GM12874 (cell line): ENCODE measurements around the gene MEAF6.

Source experiments
- TF ChIP-seq, protein P1 (sequence below): IDR thresholded peaks from 2 replicates; pipeline ENCODE4 v1.5.1; 2011; ENCODE audit warnings: low read depth, mild to moderate bottlenecking, control low read depth, low read length, moderate library complexity; ENCODE audit not compliant: insufficient read depth

The MEAF6 gene

DNA sequence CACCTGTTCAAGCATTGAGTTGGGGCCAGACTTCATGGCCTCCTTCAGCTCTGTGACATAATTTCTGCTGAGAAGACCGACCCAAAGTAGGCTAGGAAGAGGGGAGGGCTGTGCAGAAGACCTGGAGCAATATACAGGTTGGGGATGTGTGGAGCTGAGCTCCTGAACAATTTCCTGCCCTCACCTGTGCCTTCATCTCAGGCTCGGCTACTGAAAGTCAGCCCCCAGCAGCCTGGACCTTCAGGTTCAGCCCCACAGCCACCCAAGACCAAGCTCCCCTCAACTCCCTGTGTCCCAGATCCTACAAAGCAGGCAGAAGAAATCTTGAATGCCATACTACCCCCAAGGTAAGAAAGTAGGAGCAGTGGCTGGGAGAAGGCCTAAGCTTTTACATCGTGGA lies 42.8 kb upstream of the MEAF6 start:
- TF ChIP-seq, protein P1, sequence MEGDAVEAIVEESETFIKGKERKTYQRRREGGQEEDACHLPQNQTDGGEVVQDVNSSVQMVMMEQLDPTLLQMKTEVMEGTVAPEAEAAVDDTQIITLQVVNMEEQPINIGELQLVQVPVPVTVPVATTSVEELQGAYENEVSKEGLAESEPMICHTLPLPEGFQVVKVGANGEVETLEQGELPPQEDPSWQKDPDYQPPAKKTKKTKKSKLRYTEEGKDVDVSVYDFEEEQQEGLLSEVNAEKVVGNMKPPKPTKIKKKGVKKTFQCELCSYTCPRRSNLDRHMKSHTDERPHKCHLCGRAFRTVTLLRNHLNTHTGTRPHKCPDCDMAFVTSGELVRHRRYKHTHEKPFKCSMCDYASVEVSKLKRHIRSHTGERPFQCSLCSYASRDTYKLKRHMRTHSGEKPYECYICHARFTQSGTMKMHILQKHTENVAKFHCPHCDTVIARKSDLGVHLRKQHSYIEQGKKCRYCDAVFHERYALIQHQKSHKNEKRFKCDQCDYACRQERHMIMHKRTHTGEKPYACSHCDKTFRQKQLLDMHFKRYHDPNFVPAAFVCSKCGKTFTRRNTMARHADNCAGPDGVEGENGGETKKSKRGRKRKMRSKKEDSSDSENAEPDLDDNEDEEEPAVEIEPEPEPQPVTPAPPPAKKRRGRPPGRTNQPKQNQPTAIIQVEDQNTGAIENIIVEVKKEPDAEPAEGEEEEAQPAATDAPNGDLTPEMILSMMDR = no peak

DNA sequence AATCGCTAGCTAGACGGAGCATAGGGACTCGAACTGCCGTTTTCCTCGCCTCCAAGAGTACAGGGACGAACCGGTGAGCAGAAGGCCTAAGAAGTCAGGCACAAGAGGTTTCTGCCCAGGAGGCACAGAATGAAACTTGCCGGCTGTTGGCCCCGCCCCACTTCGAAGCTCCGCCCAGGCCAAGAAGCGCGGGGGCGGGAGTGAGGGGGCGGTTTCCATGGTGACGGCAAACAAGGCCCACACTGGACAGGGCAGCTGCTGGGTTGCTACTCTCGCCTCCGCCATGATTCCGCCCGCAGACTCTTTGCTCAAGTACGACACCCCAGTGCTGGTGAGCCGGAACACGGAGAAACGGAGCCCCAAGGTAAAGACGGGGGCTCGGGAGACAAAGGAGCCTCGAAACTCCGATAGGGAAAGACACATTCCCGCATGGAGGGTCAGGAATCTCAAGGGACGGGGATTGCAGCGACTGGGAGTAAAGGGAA lies 42.2 kb upstream of the MEAF6 start, which contains the start of gene DNALI1:
Gene DNALI1 (plus strand): TSS at position 229 of the 485 bp plus-strand sequence. CDS start 55 bp downstream, at position 284.
- TF ChIP-seq, protein P1 = no peak

DNA sequence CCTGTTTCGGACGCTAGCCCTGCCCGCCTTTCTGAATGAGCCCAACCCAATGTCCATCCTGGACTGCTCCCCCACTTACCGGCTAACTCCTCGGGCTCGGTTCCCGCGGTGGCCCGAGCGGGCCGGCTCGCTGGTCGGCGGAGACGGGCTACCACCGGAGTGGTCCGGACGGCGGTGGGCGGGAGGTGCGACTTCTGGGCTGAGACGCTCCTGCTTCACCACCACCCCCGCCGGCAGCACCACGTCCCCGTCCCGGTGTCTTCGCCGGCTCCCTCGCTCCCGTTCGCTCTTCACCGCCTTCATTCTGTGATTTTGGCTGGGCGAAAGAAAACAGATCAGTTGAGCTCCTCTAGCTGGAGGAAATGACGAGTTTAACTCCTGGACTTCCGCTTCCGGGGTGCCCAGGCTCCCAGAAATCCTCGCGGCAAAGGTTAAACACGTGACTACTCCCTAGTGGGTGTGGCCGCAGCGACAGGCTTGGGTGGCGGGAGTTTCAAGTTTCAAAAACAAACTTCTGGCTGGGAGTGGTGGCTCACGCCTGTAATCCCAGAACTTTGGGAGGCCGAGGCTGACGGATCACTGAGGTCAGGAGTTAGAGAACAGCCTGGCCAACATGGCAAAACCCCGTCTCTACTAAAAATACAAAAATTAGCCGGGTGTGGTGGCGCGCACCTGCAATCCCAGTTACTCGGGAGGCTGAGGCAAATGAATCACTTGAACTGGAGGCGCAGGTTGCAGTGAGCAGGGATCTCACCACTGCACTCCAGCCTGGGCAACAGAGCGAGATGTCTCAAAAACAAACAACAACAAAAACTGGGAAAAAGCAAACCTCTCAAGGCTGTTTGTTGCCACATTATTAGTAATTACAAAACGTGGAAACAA lies 39.6 kb upstream of the MEAF6 start, which contains the start of gene SNIP1:
Gene SNIP1 (minus strand): TSS at position 367 of the 882 bp plus-strand sequence. CDS start 64 bp downstream, at position 303.
- TF ChIP-seq, protein P1 = no peak

DNA sequence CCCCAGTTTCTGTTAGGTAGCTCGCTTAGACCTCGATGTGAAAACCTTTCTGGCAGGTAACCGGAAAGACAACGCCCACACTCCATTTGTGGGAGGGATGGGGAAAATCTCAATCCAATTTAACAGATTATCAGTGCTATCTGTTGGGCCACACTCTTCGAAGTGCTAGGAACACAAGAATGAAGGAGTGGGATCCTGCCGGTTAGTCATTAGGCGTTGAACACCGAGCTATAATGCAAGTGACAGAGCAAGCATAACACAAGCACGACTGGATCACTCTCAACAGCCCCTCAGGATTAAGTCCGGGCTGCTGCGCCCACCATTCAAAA lies 39.0 kb upstream of the MEAF6 start:
- TF ChIP-seq, protein P1 = no peak

DNA sequence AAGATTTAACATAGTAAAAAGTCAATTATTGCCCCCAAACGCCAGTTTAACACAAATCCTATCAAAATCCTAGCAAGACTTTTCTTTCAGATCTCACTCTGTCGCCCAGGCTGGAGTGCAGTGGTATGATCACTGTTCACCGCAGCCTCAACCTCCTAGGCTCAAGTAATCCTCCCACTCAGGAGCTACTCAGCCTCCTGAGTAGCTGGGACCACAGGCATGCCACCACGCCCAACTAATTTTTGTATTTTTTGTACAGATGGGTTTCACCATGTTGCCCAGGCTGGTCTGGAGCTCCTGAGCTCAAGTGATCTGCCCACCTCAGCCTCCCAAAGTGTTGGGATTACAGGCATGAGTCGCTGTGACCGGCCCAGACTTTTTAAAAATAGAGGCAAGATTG lies 34.8 kb upstream of the MEAF6 start:
- TF ChIP-seq, protein P1 = no peak

DNA sequence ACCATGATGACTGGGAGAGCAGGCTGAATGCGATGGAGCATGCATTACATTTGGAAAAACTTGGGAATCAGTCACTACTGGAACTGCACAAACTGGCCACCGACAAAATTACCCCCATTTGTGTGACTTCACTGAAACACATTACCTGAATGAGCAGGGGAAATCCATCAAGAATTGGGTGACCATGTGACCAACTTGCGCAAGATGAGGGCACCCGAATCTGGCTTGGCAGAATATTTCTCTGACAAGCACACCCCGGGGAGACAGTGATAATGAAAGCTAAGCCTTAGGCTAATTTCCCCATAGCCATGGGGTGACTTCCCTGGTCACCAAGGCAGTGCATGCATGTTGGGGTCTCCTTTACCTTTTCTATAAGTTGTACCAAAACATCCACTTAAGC lies 30.5 kb upstream of the MEAF6 start:
- TF ChIP-seq, protein P1 = no peak

DNA sequence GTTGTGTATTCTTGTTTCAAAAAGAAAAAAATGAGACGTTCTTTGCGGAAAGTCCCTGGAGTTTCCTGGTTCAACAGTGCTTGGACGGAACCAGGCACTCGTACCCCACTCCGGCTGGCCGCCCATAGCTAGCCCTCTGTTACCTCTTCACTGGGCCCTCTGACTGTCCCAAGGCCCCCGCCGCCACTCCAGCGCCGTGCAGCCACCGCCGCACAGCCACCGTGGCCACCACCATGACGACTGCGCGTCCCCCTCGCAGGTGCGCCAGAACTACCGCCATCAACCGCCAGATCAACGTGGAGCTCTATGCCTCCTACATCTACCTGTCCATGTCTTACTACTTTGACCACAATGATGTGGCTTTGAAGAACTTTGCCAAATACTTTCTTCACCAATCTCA lies 30.0 kb upstream of the MEAF6 start:
- TF ChIP-seq, protein P1 = no peak
